ENCODE data around the gene GRB7.
A peak's percentile ranks its signal among the peaks of the same experiment; 100 is the strongest.
"Not testable (repeated sequence)": the region's sequence is repeated elsewhere in the genome, so short reads cannot be mapped to it uniquely, and the experiment has no call there.

GRB7 gene

DNA sequence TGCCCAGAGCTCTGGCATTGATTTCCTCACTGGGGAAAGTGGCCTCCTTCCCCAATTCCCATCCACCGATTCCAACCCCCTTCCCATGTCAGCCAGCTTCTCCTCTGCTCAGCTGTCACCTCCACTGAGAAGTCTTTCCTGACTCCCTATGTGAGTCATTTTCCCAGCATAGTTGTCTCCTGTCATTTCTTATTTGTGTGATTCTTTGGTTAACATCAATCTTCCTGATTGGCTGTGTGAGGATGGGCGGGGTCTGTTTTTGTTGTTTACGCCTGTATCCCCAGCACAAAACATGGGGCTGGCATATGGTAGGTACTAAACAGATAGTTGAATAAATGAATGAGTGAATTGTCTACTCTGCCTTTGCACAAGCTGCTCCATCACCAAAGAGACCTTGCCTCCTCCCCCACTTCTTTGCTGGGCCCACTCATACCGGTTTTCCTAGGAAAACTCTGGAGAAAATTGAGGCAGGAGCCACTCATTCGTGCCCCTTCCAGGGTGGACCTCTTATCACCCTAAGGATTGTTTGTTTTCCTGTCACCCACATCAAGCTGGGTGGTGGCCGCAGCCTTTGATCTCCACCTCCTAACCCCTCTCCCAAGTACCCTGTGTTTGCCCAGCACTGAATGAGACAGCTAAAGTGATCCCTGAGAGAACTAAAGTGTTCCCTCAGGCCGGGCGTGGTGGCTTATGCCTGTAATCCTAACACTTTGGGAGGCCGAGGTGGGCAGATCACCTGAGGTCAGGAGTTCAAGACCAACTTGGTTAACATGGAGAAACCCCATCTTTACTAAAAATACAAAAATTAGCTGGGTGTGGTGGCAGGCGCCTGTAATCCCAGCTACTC is 1.2 kb upstream of the GRB7 start:
- no peak for DNase-seq

DNA sequence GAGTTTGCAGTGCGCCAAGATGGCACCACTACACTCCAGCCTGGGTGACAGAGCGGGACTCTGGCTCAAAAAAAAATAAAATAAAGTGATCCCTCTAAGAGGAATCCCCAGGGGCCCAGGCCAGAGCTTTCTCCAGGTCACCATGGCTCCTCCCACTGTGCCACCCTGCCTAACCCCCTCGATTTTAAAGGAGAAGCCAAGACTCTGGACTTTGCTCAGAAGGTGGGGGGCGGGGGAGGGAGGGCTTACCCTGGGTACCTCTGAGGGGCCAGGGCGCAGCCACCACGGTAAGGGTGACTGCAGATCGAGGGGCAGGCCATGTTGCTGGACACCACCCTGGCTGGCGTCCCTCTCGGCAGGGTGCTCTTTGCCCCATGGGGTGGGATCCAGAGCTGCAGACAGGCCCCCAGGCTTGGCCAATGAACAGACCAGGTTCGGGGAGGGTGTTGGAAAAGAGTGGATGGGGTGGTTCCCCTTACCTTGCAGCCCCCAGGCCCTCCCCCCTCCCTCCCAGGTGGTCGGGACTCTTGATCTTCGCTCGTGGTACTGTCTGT is 455 bp upstream of the GRB7 start:
- DNase-seq: no peak

DNA sequence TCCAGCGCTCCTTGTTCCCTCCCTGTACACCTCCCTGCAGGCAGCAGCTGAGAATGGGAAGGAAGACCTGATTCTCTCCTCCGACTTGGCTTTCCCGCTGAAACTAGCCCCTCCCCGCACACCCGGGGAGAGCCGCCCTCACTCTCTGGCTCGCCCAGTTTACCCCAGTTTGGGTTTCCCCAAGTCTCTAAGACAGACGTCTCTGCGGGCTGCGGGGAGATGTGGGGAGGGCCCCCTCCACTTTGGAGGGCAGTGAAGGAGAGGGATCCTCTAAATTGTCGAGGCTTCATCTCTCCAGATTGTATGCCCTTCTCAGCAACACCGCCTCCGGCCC is 797 bp downstream of the GRB7 start:
- peak; percentile 66 for DNase-seq

DNA sequence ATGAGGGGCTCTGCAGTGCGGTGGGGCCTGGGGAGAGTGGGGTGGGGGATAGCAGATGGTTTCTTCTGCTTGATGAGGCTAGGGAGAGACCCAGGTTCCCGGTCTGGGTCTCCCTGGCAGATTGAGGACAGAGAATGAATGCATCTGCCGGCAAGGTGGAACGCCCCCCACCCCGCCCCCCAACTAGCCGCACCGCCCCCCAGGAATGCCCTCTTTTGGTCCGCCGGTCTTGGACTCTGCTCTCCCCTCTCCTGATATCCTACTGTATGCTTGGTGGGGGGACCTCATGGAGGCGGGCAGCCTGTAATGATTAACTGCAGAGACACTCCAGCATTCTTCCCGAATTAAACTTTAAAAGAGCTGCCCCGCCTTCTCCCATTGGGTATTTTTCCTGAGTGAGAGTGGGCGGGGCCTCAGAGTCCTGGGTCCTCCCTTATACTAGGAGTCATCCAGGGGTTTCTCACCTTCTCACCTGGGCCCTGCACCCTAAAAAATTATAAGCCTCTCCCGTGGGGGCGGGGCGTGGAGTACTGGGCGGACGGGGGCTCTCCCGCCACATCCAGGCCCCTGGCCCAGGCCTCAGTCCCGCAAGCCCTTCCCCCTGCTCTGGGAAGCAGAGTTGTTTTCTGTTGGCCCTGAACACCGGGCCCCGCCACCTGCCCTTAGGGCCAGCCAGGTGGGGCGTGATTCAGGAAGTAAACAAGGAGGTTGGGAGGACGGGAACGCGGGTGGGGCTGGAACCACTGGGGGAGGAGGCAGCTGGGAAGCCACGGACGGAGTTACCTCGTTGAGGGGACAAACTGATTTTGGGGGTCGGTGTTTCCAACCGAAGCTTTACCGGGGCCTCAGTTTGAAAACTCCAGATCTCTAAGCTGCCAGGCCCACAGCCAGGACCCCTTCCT is 1.5 kb downstream of the GRB7 start:
- DNase-seq: no peak

DNA sequence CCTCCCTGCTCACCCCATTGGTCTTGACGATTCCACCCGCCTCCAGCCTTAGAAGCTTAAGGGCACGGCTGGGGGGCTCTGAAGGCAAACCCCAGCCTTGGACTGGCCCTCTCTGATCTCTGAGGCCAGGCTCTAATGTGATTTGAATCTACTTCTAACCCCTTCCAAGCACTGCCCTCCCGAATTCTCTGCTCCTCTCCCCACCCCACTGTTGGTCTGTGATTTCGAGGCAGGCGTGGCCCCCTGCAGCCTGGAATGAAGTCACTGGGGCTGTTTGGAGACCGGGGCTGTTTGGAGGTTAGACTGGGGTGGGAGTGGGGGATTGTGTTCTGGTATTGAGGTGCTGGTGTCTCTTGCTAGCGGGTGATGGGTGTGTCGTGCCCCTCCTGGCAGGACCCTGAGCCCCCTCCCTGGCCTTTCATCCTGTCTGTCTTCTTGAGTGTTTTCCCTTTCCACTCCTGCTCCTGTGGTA is 2.2 kb downstream of the GRB7 start:
- no peak for DNase-seq

DNA sequence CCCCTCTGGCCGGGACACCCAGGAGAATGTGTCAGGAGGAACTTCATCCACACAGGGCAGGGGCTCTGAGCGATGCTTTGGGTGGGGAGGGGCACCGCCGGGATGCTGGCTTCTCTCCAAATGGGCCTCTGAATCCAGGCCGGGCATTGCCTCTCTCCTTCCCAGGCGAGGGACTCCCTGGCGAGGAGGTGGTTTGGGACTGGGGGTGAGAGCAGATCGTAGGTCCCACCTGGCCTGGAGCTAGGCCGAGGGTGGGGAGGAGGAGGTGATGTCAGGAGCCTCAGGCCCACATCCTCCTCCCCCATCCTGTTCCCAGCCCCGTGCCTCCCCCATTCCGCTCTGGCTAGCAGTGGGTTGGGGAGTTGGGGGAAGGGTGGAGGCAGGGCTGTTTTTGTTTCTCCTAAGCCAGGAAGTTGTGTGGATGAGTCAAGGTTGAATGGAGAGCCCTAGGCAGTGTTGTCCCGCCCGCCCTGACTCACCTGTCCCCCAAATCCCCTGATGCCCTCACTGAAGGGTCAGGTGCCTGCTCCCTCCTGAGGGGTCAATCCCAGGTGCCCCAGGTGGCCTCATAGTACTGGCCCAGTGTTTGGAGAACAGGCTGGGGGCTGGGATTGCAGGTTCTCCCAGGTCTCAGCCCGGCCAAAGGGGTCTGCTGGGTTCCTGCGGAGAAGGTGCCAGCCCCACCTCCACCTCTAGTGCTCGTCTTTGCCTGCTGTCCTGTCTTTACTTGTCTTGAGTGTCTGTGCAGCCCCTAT is 2.8 kb downstream of the GRB7 start:
- no peak for DNase-seq

DNA sequence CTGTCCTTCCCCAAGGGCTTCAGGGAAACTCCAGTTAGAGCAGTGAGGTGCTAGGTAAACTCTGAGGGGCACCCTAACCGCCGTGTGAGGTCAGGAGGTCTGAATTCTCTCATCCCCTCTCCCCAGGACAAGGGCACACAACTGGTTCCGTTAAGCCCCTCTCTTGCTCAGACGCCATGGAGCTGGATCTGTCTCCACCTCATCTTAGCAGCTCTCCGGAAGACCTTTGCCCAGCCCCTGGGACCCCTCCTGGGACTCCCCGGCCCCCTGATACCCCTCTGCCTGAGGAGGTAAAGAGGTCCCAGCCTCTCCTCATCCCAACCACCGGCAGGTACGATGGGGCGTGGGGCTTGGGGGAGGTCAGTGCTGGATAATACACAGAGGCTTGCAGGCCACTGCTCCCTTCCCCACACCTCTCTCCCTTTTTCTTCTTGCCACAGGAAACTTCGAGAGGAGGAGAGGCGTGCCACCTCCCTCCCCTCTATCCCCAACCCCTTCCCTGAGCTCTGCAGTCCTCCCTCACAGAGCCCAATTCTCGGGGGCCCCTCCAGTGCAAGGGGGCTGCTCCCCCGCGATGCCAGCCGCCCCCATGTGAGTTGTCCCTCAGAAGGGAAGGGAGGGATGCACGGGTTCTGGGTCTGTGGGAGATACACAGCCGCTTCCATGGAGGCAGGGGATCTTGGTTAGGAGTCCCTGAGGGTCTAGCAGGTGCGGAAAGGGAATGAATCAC is 4.6 kb downstream of the GRB7 start:
- no peak for DNase-seq

DNA sequence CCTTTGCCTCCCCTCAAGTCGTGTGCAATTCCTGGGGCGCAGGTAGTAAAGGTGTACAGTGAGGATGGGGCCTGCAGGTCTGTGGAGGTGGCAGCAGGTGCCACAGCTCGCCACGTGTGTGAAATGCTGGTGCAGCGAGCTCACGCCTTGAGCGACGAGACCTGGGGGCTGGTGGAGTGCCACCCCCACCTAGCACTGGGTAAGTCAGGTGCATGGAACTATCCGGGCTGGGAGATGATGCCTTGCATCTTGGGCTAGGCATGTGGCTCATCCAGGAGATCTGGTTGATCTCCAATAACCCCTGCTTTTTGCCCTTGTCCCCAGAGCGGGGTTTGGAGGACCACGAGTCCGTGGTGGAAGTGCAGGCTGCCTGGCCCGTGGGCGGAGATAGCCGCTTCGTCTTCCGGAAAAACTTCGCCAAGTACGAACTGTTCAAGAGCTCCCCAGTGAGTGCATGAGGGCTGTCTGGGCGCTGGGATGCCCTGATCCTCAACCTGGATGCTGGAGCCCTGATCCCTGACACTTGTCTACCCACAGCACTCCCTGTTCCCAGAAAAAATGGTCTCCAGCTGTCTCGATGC is 5.2 kb downstream of the GRB7 start:
- no peak for DNase-seq

DNA sequence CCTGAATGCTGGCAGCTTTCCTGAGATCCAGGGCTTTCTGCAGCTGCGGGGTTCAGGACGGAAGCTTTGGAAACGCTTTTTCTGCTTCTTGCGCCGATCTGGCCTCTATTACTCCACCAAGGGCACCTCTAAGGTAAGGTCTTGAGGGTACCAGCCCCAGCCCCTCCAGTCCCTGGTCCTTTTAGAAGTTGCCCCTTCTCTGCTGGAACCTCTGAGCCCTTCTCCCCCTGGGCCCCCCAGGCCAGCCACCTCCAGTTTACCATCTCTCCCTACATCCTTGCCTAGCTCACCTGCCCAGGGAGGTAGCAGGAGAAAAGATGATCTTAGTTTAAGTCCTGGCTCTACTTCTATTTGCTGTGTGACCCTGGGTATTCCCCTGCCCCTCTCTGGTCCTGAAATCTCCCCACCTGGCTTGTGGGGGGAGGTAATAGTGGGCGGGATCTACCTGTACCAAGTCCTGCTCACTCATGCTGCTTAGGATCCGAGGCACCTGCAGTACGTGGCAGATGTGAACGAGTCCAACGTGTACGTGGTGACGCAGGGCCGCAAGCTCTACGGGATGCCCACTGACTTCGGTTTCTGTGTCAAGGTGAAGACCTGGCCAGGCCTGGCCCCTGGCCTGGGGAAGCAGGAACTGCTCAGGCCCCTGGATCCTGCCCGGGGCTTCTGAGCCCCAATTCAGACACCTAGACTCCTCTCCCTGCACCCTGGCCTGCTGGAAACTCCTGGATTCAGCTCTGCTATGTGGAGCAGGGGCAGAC is 6.5 kb downstream of the GRB7 start:
- DNase-seq: no peak

DNA sequence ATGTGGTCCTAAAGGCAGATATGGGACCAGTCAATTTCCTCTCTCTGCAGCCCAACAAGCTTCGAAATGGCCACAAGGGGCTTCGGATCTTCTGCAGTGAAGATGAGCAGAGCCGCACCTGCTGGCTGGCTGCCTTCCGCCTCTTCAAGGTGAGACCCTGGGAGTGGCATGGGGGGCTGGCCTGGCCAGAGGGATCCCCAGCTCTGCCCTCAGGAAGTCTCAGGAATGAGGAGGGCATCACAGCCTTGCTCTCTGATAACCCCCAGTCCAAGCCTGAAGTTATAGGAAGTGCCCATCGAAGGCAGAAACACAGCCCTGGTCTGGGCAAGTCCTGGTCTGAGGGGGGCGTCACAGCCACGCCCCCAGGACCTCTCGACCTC is 7.1 kb downstream of the GRB7 start:
- DNase-seq: no peak

DNA sequence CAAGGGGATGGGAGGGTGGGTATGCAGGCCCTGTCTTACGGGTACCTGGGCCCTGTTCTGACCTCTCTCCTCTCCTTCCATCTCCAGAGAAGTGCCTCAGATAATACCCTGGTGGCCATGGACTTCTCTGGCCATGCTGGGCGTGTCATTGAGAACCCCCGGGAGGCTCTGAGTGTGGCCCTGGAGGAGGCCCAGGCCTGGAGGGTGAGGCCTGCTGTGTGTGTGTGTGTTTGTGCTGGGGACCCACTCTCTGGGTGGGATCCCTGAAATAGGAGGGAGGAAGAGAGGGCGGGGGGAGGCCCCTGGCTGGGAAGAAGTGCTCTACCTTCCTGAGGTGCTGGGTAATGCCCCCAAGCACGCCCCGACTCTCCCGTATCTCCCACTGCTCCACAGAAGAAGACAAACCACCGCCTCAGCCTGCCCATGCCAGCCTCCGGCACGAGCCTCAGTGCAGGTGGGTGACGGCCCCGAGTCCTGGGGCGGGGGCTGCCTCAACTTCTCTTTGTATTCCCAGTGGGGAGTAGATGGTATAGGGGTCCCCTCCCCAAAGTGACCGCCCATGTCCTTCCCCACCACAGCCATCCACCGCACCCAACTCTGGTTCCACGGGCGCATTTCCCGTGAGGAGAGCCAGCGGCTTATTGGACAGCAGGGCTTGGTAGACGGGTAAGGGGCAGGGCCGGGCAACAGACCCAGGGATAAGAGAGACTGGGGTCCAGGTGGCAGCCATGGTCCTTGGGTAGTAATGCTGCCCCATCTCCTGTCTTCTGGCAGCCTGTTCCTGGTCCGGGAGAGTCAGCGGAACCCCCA is 7.8 kb downstream of the GRB7 start:
- DNase-seq: no peak

DNA sequence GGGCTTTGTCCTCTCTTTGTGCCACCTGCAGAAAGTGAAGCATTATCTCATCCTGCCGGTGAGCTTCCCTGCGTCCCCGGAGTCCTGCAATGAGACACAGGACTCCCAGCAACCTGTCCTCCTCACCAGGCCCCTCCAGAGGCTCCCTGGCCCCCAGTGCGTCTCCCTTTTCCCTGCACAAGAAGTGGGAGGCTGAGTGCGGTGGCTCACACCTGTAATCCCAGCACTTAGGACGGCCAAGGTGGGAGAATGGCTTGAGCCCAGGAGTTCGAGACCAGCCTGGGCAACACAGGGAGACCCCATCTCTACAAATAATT is 8.4 kb downstream of the GRB7 start:
- DNase-seq: no peak

DNA sequence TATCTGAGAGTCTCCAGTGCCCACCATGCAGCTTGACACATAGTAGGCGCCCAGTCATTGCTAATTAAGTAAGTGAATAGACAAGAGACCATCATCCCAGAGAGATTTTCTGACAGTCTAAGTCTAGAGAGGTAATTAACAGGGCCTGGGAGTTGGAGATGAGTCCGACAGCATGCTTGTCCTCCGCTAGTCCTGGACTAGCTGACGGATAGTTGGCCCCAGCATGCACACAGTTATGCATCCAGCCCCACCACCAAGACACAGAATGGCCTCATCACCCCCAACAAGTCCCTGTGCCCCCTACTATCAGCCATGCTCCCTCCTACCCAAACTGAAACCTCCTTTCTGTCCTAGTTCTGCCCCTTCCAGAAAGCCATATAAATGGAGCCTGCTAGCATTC is 10.0 kb downstream of the GRB7 start:
- DNase-seq: no peak

DNA sequence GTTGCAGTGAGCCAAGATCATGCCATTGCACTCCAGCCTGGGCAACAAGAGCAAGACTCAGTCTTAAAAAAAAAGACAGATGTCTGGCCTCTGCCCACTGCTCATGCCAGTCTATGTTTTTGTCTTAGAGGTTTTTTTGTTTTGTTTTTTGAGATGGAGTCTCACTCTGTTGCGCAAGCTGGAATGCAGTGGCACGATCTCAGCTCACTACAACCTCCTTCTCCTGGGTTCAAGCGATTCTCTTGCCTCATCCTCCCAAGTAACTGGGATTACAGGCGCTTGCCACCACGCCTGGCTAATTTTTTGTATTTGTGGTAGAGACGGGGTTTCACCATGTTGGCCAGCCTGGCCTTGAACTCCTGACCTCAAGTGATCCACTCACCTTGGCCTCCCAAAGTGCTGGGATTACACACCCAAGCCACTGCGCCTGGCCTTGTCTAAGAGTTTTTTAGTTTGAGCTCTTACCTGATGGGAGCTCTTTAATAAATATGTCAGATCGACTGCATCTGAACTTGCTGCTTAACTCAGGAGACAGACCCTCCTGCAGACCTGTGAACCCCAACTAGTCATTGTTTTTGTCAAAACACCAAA is 10.8 kb downstream of the GRB7 start:
- not testable (repeated sequence) for DNase-seq

DNA sequence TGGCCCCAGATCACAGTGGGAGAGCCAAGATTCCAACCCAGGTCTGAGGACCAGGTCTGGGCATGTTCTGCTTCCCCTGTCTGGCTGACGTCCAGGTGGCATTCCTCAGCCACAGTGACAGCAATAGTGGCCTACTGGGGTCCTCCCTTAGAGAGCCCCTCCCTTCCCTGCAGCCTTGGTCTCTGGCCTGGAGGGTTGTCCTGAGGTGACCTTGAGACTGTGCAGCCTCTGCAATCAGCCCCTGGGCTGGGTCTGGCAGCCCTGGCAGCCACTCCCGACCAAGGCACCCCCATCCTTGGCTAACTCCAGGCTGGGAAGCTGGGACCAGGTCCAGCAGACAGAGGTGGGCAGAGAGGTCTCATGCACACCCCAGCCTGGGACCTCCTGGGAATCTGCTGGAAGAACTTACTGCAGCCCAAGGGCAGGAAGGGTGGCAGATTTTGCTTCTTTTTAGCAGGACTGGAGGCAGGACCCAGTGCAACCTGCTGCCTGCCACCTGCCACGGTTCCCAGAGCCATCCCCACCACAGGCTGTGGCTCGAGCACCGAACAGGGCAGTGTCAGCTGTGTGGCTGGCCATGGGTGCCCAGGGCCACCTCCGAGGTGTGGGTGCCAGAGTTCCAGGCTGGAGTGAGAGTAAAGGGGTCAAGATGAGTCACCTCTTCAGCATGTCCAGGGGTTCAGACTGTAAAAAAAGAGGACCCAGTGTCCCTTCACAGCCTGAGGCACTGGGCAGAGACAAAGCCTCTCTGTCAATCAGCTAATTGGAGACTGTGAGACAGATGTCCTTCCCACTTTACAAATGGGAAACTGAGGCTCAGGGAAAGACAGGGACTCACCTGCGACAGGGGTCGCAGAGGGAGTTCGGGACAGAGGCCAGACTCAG is 12.6 kb downstream of the GRB7 start:
- DNase-seq: no peak

DNA sequence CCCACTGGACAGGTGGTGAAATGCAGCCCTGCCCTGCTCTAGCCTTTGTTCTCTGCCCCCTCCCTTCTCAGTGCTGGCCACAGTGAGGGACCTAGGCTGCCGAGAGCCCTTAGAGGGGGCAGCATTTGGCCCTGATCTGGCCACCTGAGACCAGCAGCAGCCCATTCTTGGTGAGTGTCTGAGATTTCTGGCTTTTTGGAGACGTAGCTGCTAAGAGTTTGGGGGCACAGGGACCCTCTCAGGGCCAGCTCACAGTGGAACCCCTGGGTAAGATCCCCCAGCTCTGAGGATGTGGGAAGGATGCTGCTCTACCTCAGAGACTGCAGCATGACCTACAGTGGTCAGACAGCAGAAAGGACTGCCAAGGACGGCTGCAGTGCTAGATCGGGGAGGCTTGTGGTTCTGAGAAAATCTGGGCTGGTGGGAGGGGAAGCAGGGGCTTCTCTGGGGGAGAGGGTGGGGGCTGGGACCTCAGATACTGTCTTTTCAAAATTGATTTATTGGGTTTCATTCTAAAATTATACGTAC is 13.3 kb downstream of the GRB7 start:
- DNase-seq: no peak

DNA sequence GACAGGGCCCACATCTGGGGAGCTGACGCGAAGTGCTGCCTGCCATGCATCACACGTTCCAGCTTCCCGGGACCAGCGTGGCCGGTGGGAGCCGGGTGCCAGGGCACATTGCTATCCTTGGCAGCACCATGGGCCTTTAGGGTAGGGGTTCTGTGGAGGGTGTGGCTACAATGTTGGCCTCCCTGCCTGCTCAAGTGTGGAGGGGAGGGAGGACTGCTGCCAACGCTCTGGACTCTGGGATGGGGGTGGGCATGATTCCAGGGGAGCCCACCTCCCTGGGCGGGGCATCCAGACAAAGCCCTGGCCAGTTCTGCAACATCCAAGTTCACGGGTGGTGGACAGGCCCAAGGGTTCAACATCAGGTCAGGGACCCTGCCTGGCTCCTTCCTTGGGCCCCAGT is 13.9 kb downstream of the GRB7 start:
- DNase-seq: no peak

DNA sequence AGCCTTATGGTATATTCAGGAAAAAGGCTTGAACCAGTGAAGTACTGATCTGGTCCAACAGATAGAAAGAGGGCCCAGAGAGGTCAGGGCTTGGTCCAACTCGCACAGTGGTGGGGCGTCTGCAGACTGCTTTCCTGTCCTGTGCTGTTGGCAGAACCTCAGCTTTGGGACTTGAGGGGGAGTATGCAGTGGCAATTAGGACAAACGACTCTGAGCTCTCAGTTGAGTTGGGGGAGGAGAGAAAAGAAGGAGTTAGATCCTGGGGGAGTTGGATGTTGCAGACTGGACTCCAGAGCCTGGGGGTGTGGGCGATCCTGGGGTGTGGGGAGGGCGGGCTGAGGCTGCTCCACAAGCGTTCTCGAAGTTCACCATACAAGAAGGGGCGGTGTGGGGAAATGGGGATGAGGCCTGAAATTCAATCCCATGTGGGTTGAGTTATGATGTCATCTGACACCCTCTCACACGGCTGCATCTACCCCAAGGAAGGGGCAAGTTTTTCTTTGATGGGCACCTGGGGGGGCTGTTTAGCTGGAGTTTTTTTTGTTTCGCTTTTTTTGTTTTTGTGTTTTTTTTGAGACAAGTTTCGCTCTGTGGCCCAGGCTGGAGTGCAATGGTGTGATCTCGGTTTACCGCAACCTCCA is 14.6 kb downstream of the GRB7 start:
- DNase-seq: no peak
